ENCODE data around the gene SORCS3. TPM values are rescaled to one million over a fixed set of nuclear protein-coding genes. Genes with fewer than 3 reads are reported as not detected.

Gene SORCS3
- total RNA-seq, 1 donor from 2014 or later: 1.4 TPM

DNA sequence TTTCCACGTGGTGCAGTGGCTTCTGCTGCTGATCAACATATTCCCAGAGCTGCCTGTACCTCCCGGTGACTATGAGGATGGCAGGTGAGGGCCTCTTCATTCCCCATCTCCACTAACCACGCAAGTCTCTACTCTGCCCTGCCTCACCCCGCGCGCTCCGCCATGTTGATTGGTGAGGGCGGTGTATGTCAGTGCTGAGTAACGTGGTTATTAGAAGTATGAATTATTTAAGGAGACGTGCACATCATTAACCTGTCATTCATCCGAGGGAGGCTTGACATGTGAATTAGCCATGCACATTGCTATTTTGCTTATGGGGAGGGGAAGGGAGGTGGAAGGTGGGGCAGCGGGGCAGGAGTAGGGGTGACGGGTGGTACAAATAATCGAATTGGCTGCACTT is 138.6 kb downstream of the SORCS3 start:
- DNase-seq: no peak

- no peak for DNase-seq
These were observed 139.1 kb downstream of the SORCS3 start for GRCh38 chr10:104780165-104780564.

DNA sequence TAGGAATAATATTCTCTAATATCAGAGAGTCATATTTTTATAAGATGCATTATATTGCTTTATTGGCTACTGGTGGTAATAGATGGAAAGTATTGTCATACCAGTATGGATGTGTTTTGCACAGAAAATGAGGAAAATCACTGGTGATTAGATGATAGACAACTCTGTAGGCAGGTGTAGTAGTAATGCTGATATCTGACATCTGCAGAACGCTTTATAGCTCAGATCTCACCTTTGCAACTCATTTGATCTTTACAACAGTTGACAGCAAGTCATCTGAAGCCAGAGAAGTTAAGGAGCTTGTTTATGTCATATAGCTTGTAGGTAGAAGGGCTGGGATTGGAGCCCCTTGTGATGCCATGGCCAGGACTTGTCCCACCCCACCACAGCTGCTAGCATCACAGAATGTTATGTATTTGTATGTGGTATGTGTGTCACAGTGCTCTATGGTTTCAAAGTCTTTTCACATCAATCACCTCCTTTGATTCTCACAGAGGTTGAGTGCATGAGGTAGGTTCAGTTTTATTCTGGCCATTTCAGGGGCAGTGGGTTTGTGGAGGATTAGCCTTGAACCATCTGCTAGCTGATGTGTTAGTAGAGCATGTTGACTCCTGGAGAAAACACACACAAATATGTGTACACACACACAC is 140.0 kb downstream of the SORCS3 start:
- no peak for DNase-seq

- no peak for DNase-seq
These were observed 143.4 kb downstream of the SORCS3 start for GRCh38 chr10:104784452-104784851.

DNA sequence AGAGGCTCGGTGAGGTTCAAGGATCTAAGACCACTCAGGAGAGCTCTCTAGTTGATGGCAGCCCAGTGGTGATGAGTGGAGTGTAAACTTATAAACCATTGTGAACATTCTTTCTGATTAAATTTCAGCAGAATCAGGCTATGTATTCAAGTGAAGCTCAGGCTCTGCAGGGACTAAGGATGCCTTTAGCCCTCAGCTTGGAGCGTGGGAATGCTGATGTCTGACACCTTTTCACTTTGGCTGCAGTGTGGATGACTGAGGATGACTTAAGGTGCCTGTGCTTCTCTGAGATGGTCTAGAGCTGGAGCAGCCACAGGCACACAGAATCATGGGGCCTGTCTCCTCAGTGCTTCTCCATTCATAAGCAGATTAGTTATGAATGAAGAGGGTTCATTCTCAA is 150.4 kb downstream of the SORCS3 start:
- DNase-seq: no peak

DNA sequence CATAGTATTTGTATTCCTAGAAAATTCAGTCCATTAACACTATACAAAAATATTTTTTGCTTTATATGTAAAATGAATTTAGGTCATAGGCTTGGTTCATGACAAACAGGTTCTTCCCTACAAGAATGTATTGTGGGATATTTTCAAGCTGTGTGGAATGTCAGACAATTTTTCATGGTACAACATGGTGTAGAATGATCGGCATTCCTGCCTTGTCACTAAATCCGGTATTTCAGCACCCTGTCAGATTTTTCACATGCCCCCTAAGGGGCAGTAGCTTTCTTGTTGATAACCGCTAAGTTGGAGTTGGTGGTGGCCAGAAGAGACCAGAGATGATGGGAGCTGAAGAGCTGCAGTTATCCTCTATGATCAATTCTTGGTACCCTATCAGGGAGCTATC is 154.3 kb downstream of the SORCS3 start:
- DNase-seq: no peak

DNA sequence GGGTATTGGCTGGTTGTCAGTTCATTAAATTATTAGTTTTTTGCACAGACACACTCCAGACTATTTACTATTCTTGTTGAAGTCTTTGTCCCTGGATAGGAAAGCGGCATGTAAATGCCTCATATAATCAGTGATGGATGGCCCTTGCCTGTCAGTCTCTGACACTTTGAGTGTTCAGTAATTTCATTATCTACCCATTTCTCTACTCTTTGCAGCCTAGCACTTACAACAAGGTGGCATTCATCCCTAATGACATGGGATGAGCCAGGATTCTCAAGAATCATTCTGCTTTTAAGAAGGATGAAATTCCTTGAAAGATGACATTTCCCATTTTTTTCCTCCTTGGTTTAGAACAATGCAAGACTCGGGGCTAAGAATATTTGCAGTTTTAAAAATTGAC is 155.7 kb downstream of the SORCS3 start:
- no peak for DNase-seq

- DNase-seq: no peak
These were observed 161.9 kb downstream of the SORCS3 start for GRCh38 chr10:104802941-104803340.

GRCh38 chr10:104804880-104805279 is 163.8 kb downstream of the SORCS3 start:
- DNase-seq: no peak

DNA sequence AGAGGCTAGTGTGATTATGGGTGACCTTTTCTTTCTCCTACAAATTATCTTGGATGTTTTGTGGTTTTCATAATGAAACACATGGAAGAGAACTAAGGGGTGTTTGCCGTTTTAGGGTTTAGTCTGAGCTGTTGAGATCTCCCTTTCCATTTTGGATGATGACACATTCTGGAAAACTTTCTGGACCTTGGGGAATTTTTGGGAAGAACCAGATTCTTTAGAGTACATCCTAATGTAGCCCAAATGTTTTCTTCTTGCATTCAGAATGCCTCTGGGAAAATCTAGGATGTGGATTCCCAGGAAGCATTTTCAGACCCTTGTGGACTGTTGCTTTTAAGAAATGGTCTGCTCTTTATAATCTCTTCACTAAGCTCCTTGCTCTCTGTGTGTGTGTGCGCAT is 165.7 kb downstream of the SORCS3 start:
- DNase-seq: no peak

DNA sequence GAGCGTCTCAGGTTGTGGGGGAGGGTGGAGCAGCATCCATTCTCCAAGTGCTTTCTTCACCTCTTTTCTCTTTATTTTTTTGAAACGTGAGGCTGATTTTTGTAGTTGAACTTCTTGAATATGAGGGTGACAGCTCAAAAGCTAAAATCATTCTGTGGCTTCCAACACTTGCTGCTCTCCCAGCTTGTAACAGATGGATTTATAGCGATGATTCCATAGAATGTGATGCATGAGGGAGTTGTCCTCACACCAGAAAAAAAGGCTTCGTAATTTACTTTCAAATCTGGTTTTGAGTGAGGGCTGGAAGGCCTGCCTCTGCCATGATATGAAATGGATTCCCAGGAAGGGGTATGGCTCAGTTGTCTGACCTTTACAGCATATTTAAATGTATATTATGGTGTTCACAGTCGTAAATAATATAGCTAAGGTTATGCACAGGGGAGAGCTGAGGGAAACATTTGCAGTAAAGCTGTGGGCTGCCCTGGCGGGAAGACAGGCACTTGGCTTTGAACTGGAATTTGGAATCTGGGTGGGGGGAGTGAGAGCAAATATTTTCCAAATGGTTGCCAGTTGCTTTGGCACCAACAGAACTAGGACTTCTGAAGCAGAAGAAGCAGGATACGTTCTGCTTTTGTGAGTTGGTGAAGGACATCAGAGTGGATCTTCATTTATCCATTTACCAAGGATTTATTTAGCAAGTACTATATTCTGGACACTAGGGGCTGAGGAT is 166.7 kb downstream of the SORCS3 start:
- DNase-seq: no peak

DNA sequence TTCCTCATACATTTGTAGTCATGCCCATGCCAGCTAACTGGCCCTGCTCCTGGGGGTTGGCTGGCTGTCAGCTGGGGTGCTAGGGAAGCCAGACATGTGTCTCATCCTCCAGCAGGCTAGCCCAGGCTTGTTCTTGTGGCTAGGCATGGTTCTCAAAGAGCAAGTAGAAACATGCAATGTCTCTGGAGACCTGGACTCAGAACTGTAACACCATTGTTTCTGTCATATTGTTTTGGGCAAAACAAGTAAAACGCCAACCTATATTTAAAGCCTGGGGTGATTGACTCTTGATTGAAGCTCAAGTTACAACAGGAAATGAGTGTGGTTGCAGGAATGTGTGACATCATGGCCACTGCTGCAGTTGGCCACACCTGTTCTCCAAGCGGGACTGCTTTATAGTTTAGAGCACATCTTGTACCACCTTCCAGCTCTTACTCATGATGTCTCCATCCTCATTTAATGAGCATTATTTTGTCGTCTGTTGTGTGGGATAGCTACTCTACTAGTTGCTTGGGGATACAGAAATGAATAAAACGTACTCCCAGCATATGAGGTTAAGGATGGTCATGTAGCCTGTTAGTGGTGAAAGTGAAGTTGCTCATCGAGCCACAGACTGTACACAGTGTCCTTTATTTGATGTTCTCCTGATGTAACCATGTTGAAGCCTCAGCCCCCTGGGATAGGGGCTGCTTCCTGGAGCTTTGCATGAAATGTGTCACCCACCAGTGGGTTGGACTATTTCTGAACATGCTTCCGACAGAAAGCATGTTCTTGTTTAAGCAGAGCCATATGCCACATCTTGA is 168.4 kb downstream of the SORCS3 start:
- DNase-seq: no peak

- DNase-seq: no peak
These were observed 170.1 kb downstream of the SORCS3 start for GRCh38 chr10:104811166-104811565.

DNA sequence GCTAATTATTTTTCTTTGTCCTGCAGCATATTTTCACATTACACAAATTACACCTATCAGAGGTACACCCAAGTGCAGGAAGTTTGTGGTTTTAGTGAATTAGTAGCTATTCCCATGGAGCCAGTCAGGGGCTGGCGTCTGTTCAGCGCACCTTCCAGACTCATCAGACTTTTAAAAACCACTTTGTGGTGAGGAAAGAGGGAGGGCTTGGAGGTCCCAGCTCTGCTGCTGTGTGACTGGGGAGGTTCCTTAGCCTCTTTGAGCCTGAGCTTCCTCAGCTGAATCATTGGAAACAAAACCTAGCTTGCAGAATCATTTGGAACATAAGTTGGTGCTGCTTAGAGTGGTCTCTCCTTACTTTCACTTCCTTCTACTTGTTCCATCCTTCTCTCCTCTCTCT is 175.4 kb downstream of the SORCS3 start:
- no peak for DNase-seq

- DNase-seq: no peak
These were observed 178.6 kb downstream of the SORCS3 start for GRCh38 chr10:104819731-104820130.

GRCh38 chr10:104822088-104822487 is 181.0 kb downstream of the SORCS3 start:
- DNase-seq: no peak

GRCh38 chr10:104824380-104825006 is 183.4 kb downstream of the SORCS3 start:
- peak; percentile 74 for DNase-seq

- no peak for DNase-seq
These were observed 190.2 kb downstream of the SORCS3 start for GRCh38 chr10:104831272-104831671.

DNA sequence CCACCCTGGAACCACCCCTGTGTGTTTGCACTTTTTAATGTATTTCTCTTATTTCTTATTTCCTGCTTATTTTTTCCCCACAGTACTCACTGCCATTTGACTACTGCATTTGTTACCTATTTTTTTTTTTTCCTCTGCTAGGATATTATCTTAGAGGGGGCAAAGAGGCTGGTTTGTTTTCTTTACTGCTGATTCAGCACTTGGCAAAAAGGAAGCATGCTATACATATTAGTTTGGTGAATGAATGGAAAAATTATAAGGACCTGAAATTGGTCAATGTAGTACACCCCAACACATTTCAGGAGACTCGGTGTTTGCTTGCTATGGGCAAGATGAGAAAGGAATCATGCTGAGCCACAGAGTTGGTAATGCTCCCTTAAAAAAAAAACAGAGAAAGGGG is 193.5 kb downstream of the SORCS3 start:
- DNase-seq: no peak

- DNase-seq: no peak
These were observed 194.3 kb downstream of the SORCS3 start for GRCh38 chr10:104835422-104835821.

- DNase-seq: no peak
These were observed 201.6 kb downstream of the SORCS3 start for GRCh38 chr10:104842704-104843103.

GRCh38 chr10:104844073-104844472 is 203.0 kb downstream of the SORCS3 start:
- DNase-seq: no peak

DNA sequence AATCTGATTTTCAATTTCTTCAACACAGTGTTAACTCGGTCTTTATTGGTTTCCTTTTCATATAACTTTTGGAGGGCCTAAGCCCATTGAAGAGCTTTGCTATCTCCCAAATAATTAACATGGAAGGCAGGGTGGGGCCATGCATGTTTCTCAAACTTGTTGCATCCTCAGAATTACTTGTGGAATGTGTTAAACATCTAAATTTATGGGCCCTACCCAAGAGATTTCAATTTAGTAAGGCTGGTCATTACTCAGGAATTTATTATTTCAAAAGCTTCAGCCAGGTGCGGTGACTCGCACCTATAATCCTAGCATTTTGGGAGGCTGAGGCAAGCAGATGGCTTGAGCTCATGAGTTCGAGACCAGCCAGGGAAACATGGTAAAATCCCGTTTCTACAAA is 208.9 kb downstream of the SORCS3 start:
- DNase-seq: no peak
